Neural progenitor cell (in vitro differentiated cells): ENCODE measurements around the gene WDR17.

ENCODE experiments used
- CTCF ChIP-seq: fragments of 200-600 bp; sonication (generic); IDR thresholded peaks from 2 replicates; pipeline ENCODE4 v1.5.1; 2017; ENCODE audit warnings: antibody characterized with exemption, mild to moderate bottlenecking
- EZH2phosphoT487 ChIP-seq: fragments of 200-600 bp; sonication (generic); IDR thresholded peaks from 2 replicates; pipeline ENCODE4 v1.6.1; 2017; ENCODE audit warnings: antibody characterized with exemption

GRCh38 chr4:176186067-176186466 is 120.4 kb downstream of the WDR17 start:
- TF ChIP-seq CTCF, result no peak
- no peak for TF ChIP-seq EZH2phosphoT487
